Hematopoietic multipotent progenitor cell treated with erythropoietin and hydrocortisone succinate and interleukin-3 and kit ligand, for 15 days (in vitro differentiated cells): ENCODE results near the gene TOR1AIP2.
A peak's percentile ranks its signal among the peaks of the same experiment; 100 is the strongest.

Experiments
- DNase-seq: peaks from one replicate; pipeline ENCODE4 v3.0.0-alpha.2; 2015; ENCODE audit warnings: low spot score

Gene TOR1AIP2

GRCh38 chr1:179825798-179826460 is 51.7 kb downstream of the TOR1AIP2 start:
- DNase-seq = no peak

- DNase-seq = no peak
Measured at GRCh38 chr1:179825206-179825605, 52.4 kb downstream of the TOR1AIP2 start.

GRCh38 chr1:179824265-179824664 is 53.3 kb downstream of the TOR1AIP2 start:
- no peak for DNase-seq

GRCh38 chr1:179823693-179824092 is 53.9 kb downstream of the TOR1AIP2 start:
- no peak for DNase-seq

GRCh38 chr1:179822065-179822464 is 55.5 kb downstream of the TOR1AIP2 start:
- no peak for DNase-seq

- DNase-seq = no peak
Measured at GRCh38 chr1:179821524-179821923, 56.1 kb downstream of the TOR1AIP2 start.

- DNase-seq = no peak
Measured at GRCh38 chr1:179820226-179820970, 57.2 kb downstream of the TOR1AIP2 start.

GRCh38 chr1:179818743-179819173 is 58.8 kb downstream of the TOR1AIP2 start:
- no peak for DNase-seq

- no peak for DNase-seq
Measured at GRCh38 chr1:179818260-179818659, 59.3 kb downstream of the TOR1AIP2 start.

GRCh38 chr1:179817789-179818188 is 59.8 kb downstream of the TOR1AIP2 start:
- no peak for DNase-seq

GRCh38 chr1:179817056-179817455 is 60.5 kb downstream of the TOR1AIP2 start:
- no peak for DNase-seq

GRCh38 chr1:179816196-179816960 is 61.2 kb downstream of the TOR1AIP2 start:
- DNase-seq = no peak

GRCh38 chr1:179815641-179816040 is 62.0 kb downstream of the TOR1AIP2 start:
- no peak for DNase-seq

GRCh38 chr1:179814546-179814838 is 63.1 kb downstream of the TOR1AIP2 start:
- DNase-seq = no peak

GRCh38 chr1:179813626-179814545 is 63.7 kb downstream of the TOR1AIP2 start:
- DNase-seq = no peak

GRCh38 chr1:179812501-179813292 is 64.9 kb downstream of the TOR1AIP2 start:
- DNase-seq = no peak

GRCh38 chr1:179810367-179810715 is 67.3 kb downstream of the TOR1AIP2 start:
- DNase-seq = no peak

GRCh38 chr1:179809506-179810366 is 67.9 kb downstream of the TOR1AIP2 start:
- peak; percentile 67 for DNase-seq

- no peak for DNase-seq
Measured at GRCh38 chr1:179808503-179808902, 69.1 kb downstream of the TOR1AIP2 start.
